ENCODE measurements around the gene CSRP2. TPM values are rescaled to one million over a fixed set of nuclear protein-coding genes. Genes with fewer than 3 reads are reported as not detected.

CSRP2 gene
- total and polyA plus RNA-seq, 4 donors, result 3.7 to 38.0 (median 26.2) TPM

GRCh38 chr12:76813972-76814371 is 64.8 kb downstream of the CSRP2 start (continued):
- TF ChIP-seq REST (IDR thresholded peaks at IDR 0.05) (no peak), JUND (IDR thresholded peaks at IDR 0.05) (no peak), HNF4G (IDR thresholded peaks at IDR 0.05) (no peak), NR2F2 (IDR thresholded peaks at IDR 0.05) (no peak), RAD21 (IDR thresholded peaks at IDR 0.05) (no peak), FOXA2 (IDR thresholded peaks at IDR 0.05) (no peak), TAF1 (conservative IDR thresholded peaks at IDR 0.05) (no peak), RXRA (IDR thresholded peaks at IDR 0.05) (no peak), MAX (IDR thresholded peaks at IDR 0.05) (no peak)

DNA sequence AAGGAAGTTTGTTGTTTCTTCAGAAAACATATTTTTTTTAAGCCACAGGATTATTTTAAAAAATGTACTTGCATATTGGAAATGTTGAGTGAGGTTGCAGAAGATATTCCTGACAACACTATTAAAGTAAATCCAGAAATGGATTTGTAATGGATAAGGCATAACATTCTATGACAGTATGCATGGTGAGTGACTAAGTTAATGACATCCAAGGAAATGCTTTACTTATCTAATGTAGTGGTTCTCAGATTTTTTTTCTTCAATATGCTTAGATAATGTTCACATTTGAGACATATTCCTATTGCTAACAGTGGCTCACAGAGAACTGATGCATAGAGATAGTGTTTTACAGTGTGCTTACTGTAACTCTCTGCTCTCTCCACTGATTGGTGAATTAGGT is 65.6 kb downstream of the CSRP2 start:
- no peak for DNase-seq (ENCODE audit: low spot score)
- Histone ChIP-seq H3K4me3 (ENCODE audit: low read depth in 1 of 3, low read length in 3 of 3) (no peak overlapping the region), H3K27ac (ENCODE audit: low read depth in 1 of 2, low read length in 2 of 2) (no peak overlapping the region), H3K9ac (ENCODE audit: low read depth in 1 of 2, low read length in 2 of 2) (no peak overlapping the region), H3K27me3 (ENCODE audit: control insufficient read depth in 4 of 4, insufficient read depth in 4 of 4, low read length in 3 of 4) (no peaks in the 10 kb centered on the region), H3K9me3 (ENCODE audit: control insufficient read depth in 4 of 4, low read length in 3 of 4) (no peaks in the 10 kb centered on the region), H3K36me3 (ENCODE audit: control insufficient read depth in 4 of 4, insufficient read depth in 3 of 4, low read depth in 1 of 4, low read length in 3 of 4) (peaks cover 2 to 15% (median 3%) of the 10 kb centered on the region in 4 donors), H3K4me1 (ENCODE audit: control insufficient read depth in 4 of 4, insufficient read depth in 4 of 4, low read length in 3 of 4) (no peaks in the 10 kb centered on the region)
- TF ChIP-seq SP1 (IDR thresholded peaks at IDR 0.05) (no peak), FOXA1 (IDR thresholded peaks at IDR 0.05) (no peak)
- TF ChIP-seq, protein P1, sequence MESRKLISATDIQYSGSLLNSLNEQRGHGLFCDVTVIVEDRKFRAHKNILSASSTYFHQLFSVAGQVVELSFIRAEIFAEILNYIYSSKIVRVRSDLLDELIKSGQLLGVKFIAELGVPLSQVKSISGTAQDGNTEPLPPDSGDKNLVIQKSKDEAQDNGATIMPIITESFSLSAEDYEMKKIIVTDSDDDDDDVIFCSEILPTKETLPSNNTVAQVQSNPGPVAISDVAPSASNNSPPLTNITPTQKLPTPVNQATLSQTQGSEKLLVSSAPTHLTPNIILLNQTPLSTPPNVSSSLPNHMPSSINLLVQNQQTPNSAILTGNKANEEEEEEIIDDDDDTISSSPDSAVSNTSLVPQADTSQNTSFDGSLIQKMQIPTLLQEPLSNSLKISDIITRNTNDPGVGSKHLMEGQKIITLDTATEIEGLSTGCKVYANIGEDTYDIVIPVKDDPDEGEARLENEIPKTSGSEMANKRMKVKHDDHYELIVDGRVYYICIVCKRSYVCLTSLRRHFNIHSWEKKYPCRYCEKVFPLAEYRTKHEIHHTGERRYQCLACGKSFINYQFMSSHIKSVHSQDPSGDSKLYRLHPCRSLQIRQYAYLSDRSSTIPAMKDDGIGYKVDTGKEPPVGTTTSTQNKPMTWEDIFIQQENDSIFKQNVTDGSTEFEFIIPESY (IDR thresholded peaks at IDR 0.05), result no peak
- TF ChIP-seq, protein P2, sequence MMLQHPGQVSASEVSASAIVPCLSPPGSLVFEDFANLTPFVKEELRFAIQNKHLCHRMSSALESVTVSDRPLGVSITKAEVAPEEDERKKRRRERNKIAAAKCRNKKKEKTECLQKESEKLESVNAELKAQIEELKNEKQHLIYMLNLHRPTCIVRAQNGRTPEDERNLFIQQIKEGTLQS (IDR thresholded peaks at IDR 0.05), result no peak

GRCh38 chr12:76811976-76812375 is 66.8 kb downstream of the CSRP2 start:
- Histone ChIP-seq H3K27ac (ENCODE audit: low read depth in 1 of 2, low read length in 2 of 2) (no peak overlapping the region), H3K9ac (ENCODE audit: low read depth in 1 of 2, low read length in 2 of 2) (no peak overlapping the region), H3K27me3 (ENCODE audit: control insufficient read depth in 4 of 4, insufficient read depth in 4 of 4, low read length in 3 of 4) (no peaks in the 10 kb centered on the region), H3K9me3 (ENCODE audit: control insufficient read depth in 4 of 4, low read length in 3 of 4) (no peaks in the 10 kb centered on the region), H3K4me3 (ENCODE audit: low read depth in 1 of 3, low read length in 3 of 3) (no peak overlapping the region), H3K4me1 (ENCODE audit: control insufficient read depth in 4 of 4, insufficient read depth in 4 of 4, low read length in 3 of 4) (no peaks in the 10 kb centered on the region), H3K36me3 (ENCODE audit: control insufficient read depth in 4 of 4, insufficient read depth in 3 of 4, low read depth in 1 of 4, low read length in 3 of 4) (peaks cover 2 to 15% (median 5%) of the 10 kb centered on the region in 4 donors)
- 97% methylated on average over 1 of the region's 1 CpG for WGBS
- no peak for DNase-seq (ENCODE audit: low spot score)
- no peak for TF ChIP-seq JUND (IDR thresholded peaks at IDR 0.05)
- no peak for TF ChIP-seq FOXA1 (IDR thresholded peaks at IDR 0.05)
- TF ChIP-seq NR2F2 (IDR thresholded peaks at IDR 0.05), result no peak
- no peak for TF ChIP-seq FOXA2 (IDR thresholded peaks at IDR 0.05)
- no peak for TF ChIP-seq MAX (IDR thresholded peaks at IDR 0.05)
- TF ChIP-seq YY1 (IDR thresholded peaks at IDR 0.05), result no peak
- no peak for TF ChIP-seq EGR1 (IDR thresholded peaks at IDR 0.05; ENCODE audit: low read depth in 2 of 2)
- TF ChIP-seq, protein P1 (IDR thresholded peaks at IDR 0.05), result no peak
- TF ChIP-seq RXRA (IDR thresholded peaks at IDR 0.05), result no peak
- TF ChIP-seq, protein P3, sequence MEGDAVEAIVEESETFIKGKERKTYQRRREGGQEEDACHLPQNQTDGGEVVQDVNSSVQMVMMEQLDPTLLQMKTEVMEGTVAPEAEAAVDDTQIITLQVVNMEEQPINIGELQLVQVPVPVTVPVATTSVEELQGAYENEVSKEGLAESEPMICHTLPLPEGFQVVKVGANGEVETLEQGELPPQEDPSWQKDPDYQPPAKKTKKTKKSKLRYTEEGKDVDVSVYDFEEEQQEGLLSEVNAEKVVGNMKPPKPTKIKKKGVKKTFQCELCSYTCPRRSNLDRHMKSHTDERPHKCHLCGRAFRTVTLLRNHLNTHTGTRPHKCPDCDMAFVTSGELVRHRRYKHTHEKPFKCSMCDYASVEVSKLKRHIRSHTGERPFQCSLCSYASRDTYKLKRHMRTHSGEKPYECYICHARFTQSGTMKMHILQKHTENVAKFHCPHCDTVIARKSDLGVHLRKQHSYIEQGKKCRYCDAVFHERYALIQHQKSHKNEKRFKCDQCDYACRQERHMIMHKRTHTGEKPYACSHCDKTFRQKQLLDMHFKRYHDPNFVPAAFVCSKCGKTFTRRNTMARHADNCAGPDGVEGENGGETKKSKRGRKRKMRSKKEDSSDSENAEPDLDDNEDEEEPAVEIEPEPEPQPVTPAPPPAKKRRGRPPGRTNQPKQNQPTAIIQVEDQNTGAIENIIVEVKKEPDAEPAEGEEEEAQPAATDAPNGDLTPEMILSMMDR (IDR thresholded peaks at IDR 0.05; ENCODE audit: low read depth, low read length, missing input control), result no peak
- no peak for TF ChIP-seq REST (IDR thresholded peaks at IDR 0.05)

Data from liver (tissue), 9 donors.